NCI-H510A treated with DMSO at 0.1 percent for 48 hours (cell line): Measurements from ENCODE around the gene B3GAT2.

Source experiments
- DNase-seq: peaks from one replicate; lab custom pipeline; 2025; lab: John Stamatoyannopoulos, UW

Gene B3GAT2

GRCh38 chr6:70900047-70900446 lies 56.8 kb downstream of the B3GAT2 start:
- no peak for DNase-seq

- DNase-seq = no peak
These were observed 62.9 kb downstream of the B3GAT2 start for GRCh38 chr6:70894001-70894400.

GRCh38 chr6:70889270-70889669 lies 67.6 kb downstream of the B3GAT2 start:
- DNase-seq = no peak

- DNase-seq = no peak
These were observed 70.2 kb downstream of the B3GAT2 start for GRCh38 chr6:70886661-70887060.

- no peak for DNase-seq
These were observed 70.8 kb downstream of the B3GAT2 start for GRCh38 chr6:70886071-70886470.

- DNase-seq = peak; percentile 49
These were observed 72.5 kb downstream of the B3GAT2 start for GRCh38 chr6:70884074-70884983.

GRCh38 chr6:70879496-70879895 lies 77.4 kb downstream of the B3GAT2 start:
- DNase-seq = no peak

- no peak for DNase-seq
These were observed 82.5 kb downstream of the B3GAT2 start for GRCh38 chr6:70874181-70874913.

- no peak for DNase-seq
These were observed 84.4 kb downstream of the B3GAT2 start for GRCh38 chr6:70872469-70872868.

- no peak for DNase-seq
These were observed 92.5 kb downstream of the B3GAT2 start for GRCh38 chr6:70864401-70864800.

GRCh38 chr6:70863343-70863742 lies 93.5 kb downstream of the B3GAT2 start:
- DNase-seq = no peak

GRCh38 chr6:70860920-70861319 lies 95.9 kb downstream of the B3GAT2 start:
- no peak for DNase-seq

GRCh38 chr6:70860045-70860444 lies 96.8 kb downstream of the B3GAT2 start:
- DNase-seq = no peak

- DNase-seq = no peak
These were observed 99.3 kb downstream of the B3GAT2 start for GRCh38 chr6:70857387-70858077.

- no peak for DNase-seq
These were observed 104.1 kb downstream of the B3GAT2 start for GRCh38 chr6:70852667-70853246.

- DNase-seq = no peak
These were observed 107.4 kb downstream of the B3GAT2 start for GRCh38 chr6:70849348-70850069.

- no peak for DNase-seq
These were observed 109.5 kb downstream of the B3GAT2 start for GRCh38 chr6:70847106-70848084.

- DNase-seq = no peak
These were observed 110.5 kb downstream of the B3GAT2 start for GRCh38 chr6:70846207-70846835.

- DNase-seq = no peak
These were observed 112.6 kb downstream of the B3GAT2 start for GRCh38 chr6:70844301-70844700.
